Esophagus muscularis mucosa (tissue), 4 donors: ENCODE data around the gene PDIA5. TPM values are rescaled to one million over a fixed set of nuclear protein-coding genes. Genes with fewer than 3 reads are reported as not detected.
A peak's percentile ranks its signal among the peaks of the same experiment; 100 is the strongest.

ENCODE experiments used
- DNase-seq: peaks from one replicate; pipeline ENCODE4 v3.0.0-alpha.2; 2017; ENCODE audit errors: extremely low spot score
- H3K27ac ChIP-seq, 4 donors: fragments of 200-600 bp; sonication (generic); replicated peaks in 1 of 4; 1 replicate in 3 of 4; 2 replicates in 1 of 4; pipeline ENCODE4 v1.5.1; 2016 to 2019; ENCODE audit warnings: mild to moderate bottlenecking in 1 of 4
- H3K27me3 ChIP-seq, 4 donors: fragments of 200-600 bp; sonication (generic); one replicate each; pipeline versions ENCODE4 v1.5.1 to v1.6.0; 2016 to 2019
- H3K36me3 ChIP-seq, 4 donors: fragments of 200-600 bp; sonication (generic); one replicate each; pipeline ENCODE4 v1.5.1; 2016 to 2019
- H3K4me1 ChIP-seq, 4 donors: fragments of 200-600 bp; sonication (generic); one replicate each; pipeline ENCODE4 v1.5.1; 2016 to 2019
- H3K4me3 ChIP-seq, 4 donors: fragments of 200-600 bp; sonication (generic); 1 replicate in 2 of 4; 2 replicates in 2 of 4; pipeline ENCODE4 v1.5.1; 2016 to 2019; ENCODE audit warnings: mild to moderate bottlenecking in 4 of 4, moderate library complexity in 1 of 4
- H3K9me3 ChIP-seq, 4 donors: fragments of 200-600 bp; sonication (generic); 1 replicate in 3 of 4; 2 replicates in 1 of 4; pipeline ENCODE4 v1.5.1; 2016 to 2019
- CTCF ChIP-seq, 3 experiments: fragments of 200-600 bp in 2 of 3; fragments of 450-650 bp in 1 of 3; sonication (generic) in 2 of 3; IDR thresholded peaks; one replicate each; pipeline ENCODE4 v1.5.1; 2017 to 2019; ENCODE audit warnings: antibody characterized with exemption in 3 of 3, mild to moderate bottlenecking in 2 of 3, moderate library complexity in 1 of 3
- EP300 ChIP-seq: sonication (generic); formaldehyde crosslinking; IDR thresholded peaks from one replicate; pipeline ENCODE4 v1.6.1; 2017; ENCODE audit warnings: antibody characterized with exemption
- POLR2A ChIP-seq: fragments of 450-650 bp; IDR thresholded peaks from one replicate; pipeline ENCODE4 v1.6.1; 2017; ENCODE audit warnings: antibody characterized with exemption, moderate library complexity, mild to moderate bottlenecking, low read depth
- POLR2AphosphoS5 ChIP-seq, 2 donors: sonication (generic); formaldehyde crosslinking; IDR thresholded peaks; one replicate each; pipeline ENCODE4 v1.6.1; 2017; ENCODE audit warnings: antibody characterized with exemption in 2 of 2
- WGBS: methylation state at CpG from one replicate; pipeline ENCODE4 v1.1.5; 2018; 5-methylcytosine and 5-hydroxymethylcytosine counted together
- intact Hi-C: fragments of 100-400 bp; cut with DNase I; formaldehyde crosslinking; loops from one replicate; pipeline ENCODE4 v1.15.1; 2023
- total RNA-seq, 4 donors: library from RNA; depleted of rRNA; stranded (reverse); fragments of >200 nt; gene quantifications; one replicate each; pipeline versions ENCODE4 v1.1.0 to v1.2.1, GENCODE V29; 2016

The PDIA5 gene
- total RNA-seq, 4 donors from 2014 or later, result 12.5 to 16.4 (median 15.1) TPM

GRCh38 chr3:123021388-123021787 lies 45.4 kb upstream of the PDIA5 start:
- TF ChIP-seq POLR2AphosphoS5 (IDR thresholded peaks at IDR 0.05) (no peak), EP300 (no peak), CTCF (IDR thresholded peaks at IDR 0.05) (no peak), POLR2A (no peak)

GRCh38 chr3:123021996-123022510 lies 44.8 kb upstream of the PDIA5 start:
- peaks cover 0 to 15% (median 4%) of the 10 kb centered on the region in 4 donors for H3K27me3 ChIP-seq
- no peak for TF ChIP-seq EP300
- no peak for TF ChIP-seq POLR2A
- no peak for TF ChIP-seq CTCF (IDR thresholded peaks at IDR 0.05)
- TF ChIP-seq POLR2AphosphoS5 (IDR thresholded peaks at IDR 0.05), result no peak
- no peak overlapping the region for H3K4me3 ChIP-seq
- DNase-seq, result no peak
- H3K36me3 ChIP-seq, result no peaks in the 10 kb centered on the region
- intact Hi-C loops, result no loop called here
- H3K27ac ChIP-seq, result no peak overlapping the region
- H3K9me3 ChIP-seq, result no peaks in the 10 kb centered on the region
- peaks cover 11 to 12% (median 12%) of the 10 kb centered on the region in 4 donors for H3K4me1 ChIP-seq
- 85% methylated on average over 7 of the region's 7 CpGs for WGBS

More at GRCh38 chr3:123021388-123021787, 45.4 kb upstream of the PDIA5 start:
- intact Hi-C loops, result no loop called here
- Histone ChIP-seq H3K27ac (no peak overlapping the region), H3K4me1 (peaks cover 4 to 6% (median 5%) of the 10 kb centered on the region in 4 donors), H3K4me3 (no peak overlapping the region), H3K9me3 (no peaks in the 10 kb centered on the region), H3K36me3 (no peaks in the 10 kb centered on the region), H3K27me3 (peaks cover 0 to 8% (median 2%) of the 10 kb centered on the region in 4 donors)
- no peak for DNase-seq
- WGBS, result 93% methylated on average over 7 of the region's 7 CpGs

- no peak for DNase-seq
- intact Hi-C loops, result no loop called here
- Histone ChIP-seq H3K4me1 (peaks cover 26 to 32% (median 32%) of the 10 kb centered on the region in 4 donors), H3K27me3 (peaks cover 0 to 28% (median 9%) of the 10 kb centered on the region in 4 donors), H3K9me3 (no peaks in the 10 kb centered on the region), H3K4me3 (no peak overlapping the region), H3K27ac (no peak overlapping the region), H3K36me3 (no peaks in the 10 kb centered on the region)
- TF ChIP-seq CTCF (IDR thresholded peaks at IDR 0.05), result no peak
- TF ChIP-seq POLR2AphosphoS5 (IDR thresholded peaks at IDR 0.05), result no peak
- TF ChIP-seq EP300, result no peak
- TF ChIP-seq POLR2A, result no peak
- 86% methylated on average over 1 of the region's 1 CpG for WGBS
These were observed 42.8 kb upstream of the PDIA5 start for GRCh38 chr3:123024056-123024455.

- Histone ChIP-seq H3K27ac (no peak overlapping the region), H3K27me3 (peaks cover 0 to 46% (median 12%) of the 10 kb centered on the region in 4 donors), H3K4me3 (peak overlapping the region; percentile 56 to 64 (median 62)), H3K36me3 (no peaks in the 10 kb centered on the region), H3K9me3 (no peaks in the 10 kb centered on the region), H3K4me1 (peaks cover 26 to 35% (median 34%) of the 10 kb centered on the region in 4 donors)
- 40% methylated on average over 21 of the region's 33 CpGs for whole genome bisulfite sequencing
- no peak for DNase-seq
- TF ChIP-seq POLR2AphosphoS5 (IDR thresholded peaks at IDR 0.05), result no peak
- TF ChIP-seq EP300, result no peak
- TF ChIP-seq POLR2A, result no peak
- no peak for TF ChIP-seq CTCF (IDR thresholded peaks at IDR 0.05)
- intact Hi-C loops, result loop anchor here (2.0 kb wide), 1 partner anchor 83 kb away; no protein-coding TSS in a partner anchor
These were observed 40.9 kb upstream of the PDIA5 start for GRCh38 chr3:123025642-123026521.
